Bone marrow (tissue), 2 donors: ENCODE data around the gene FBXO34.

ENCODE experiments used
- DNase-seq, 2 donors: peaks; one replicate each; lab custom pipeline; 2025; lab: John Stamatoyannopoulos, UW

The FBXO34 gene, protein sequence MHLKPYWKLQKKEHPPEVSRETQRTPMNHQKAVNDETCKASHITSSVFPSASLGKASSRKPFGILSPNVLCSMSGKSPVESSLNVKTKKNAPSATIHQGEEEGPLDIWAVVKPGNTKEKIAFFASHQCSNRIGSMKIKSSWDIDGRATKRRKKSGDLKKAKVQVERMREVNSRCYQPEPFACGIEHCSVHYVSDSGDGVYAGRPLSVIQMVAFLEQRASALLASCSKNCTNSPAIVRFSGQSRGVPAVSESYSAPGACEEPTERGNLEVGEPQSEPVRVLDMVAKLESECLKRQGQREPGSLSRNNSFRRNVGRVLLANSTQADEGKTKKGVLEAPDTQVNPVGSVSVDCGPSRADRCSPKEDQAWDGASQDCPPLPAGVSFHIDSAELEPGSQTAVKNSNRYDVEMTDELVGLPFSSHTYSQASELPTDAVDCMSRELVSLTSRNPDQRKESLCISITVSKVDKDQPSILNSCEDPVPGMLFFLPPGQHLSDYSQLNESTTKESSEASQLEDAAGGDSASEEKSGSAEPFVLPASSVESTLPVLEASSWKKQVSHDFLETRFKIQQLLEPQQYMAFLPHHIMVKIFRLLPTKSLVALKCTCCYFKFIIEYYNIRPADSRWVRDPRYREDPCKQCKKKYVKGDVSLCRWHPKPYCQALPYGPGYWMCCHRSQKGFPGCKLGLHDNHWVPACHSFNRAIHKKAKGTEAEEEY

GRCh38 chr14:55270832-55271571 lies at the start of gene FBXO34:
TSS of gene FBXO34 (plus strand) at chr14:55271421. CDS start at chr14:55350391, 78,970 bp downstream.
- DNase-seq = peak; percentile 94 to 96

- DNase-seq = no peak
Measured at GRCh38 chr14:55221968-55222367, 49.3 kb upstream of the FBXO34 start.

GRCh38 chr14:55223364-55223763 lies 47.9 kb upstream of the FBXO34 start:
- DNase-seq = no peak

GRCh38 chr14:55228261-55228660 lies 43.0 kb upstream of the FBXO34 start:
- DNase-seq = no peak

DNA sequence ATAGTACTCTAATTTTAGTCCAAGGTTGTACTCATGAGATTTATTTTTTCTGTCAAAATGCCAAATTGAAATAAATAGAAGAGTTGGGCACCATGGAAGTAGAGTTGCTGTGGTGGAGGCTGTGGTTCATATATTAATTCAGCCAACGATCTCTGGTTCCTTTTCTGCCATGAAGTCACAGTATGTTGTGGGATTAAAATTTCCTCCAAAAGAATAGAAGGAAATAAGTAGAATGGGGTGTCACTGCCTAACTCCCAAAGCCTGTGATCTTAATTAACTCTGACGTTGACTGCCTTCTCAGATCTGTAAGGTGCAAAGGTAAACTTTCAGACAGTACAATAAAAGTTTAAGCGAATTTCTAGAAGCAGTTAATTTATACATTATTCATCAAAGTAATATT lies 37.6 kb upstream of the FBXO34 start:
- no peak for DNase-seq

DNA sequence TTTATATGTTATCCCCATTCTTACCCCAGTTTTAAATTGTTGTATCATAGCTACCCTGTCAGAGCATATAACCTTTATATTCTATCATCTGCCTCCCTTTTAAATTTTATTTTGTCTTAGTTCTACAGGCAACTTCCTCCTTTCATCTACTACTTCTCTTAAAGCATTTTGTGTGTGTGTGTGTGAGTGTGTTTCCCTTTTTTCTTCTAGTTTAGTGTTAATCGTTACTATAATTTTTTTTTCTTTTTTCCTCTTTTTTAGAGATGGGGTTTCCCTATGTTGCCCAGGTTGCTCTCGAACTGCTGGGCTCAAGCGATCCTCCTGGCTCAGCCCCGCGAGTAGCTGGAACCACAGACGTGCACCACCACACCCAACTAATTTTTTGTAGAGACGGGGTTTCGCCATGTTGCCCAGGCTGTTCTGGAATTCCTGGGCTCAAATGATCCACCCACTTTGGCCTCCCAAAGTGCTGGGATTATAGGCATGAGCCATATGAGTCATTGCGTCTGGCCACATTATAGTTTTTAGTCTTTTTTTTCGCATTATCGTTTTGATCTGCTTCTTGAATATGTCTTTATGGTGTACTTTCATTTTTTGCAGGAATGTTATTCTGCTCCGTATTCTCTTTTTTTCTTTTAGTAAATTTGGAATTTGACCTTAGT lies 33.1 kb upstream of the FBXO34 start:
- DNase-seq = peak in 1 of 2 donors; percentile 75

- DNase-seq = no peak
Measured at GRCh38 chr14:55239320-55239719, 31.9 kb upstream of the FBXO34 start.

GRCh38 chr14:55240526-55241178 lies 30.6 kb upstream of the FBXO34 start:
- no peak for DNase-seq

DNA sequence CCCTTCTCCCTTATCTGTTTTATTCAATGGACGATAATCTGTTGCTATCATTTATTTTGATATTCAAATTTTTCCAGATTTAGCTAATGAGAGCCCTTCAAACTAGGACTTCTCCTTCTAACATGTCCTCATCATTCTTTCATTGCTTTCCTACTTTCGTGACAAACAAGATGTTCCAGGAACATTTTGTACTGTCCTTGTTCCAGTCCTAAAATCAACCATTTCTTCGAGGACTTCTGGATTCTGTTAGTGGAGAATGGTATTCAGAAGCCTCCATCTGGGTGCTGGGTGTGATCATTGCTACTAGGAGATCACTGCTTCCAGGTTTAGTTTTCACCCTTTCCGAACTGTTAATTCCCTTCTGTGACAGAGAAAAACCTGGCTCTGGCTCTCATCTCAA lies 29.5 kb upstream of the FBXO34 start:
- no peak for DNase-seq

GRCh38 chr14:55243386-55243785 lies 27.8 kb upstream of the FBXO34 start:
- no peak for DNase-seq

GRCh38 chr14:55243813-55244212 lies 27.4 kb upstream of the FBXO34 start:
- no peak for DNase-seq

GRCh38 chr14:55245657-55246268 lies 25.5 kb upstream of the FBXO34 start:
- peak in 1 of 2 donors; percentile 10 for DNase-seq

DNA sequence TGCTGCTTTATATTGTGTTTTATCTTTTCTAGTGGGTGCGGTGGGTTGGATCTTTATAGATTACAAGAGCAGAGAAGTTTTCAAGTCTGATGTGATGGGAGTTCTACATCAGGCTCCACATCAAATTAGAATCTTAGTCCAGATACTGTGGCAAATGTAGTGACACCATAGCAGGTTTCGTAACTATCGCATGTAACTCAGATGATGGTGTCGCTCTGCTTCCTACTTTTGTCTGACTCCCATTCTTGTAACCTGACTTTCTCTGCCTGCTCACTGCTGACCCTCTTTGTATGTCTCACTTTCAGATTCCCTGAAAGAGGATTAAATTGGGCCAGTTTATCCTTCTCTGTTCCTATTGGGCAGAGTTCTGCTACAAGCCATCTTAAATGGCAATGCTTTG lies 22.8 kb upstream of the FBXO34 start:
- DNase-seq = no peak

- no peak for DNase-seq
Measured at GRCh38 chr14:55249423-55249822, 21.8 kb upstream of the FBXO34 start.

DNA sequence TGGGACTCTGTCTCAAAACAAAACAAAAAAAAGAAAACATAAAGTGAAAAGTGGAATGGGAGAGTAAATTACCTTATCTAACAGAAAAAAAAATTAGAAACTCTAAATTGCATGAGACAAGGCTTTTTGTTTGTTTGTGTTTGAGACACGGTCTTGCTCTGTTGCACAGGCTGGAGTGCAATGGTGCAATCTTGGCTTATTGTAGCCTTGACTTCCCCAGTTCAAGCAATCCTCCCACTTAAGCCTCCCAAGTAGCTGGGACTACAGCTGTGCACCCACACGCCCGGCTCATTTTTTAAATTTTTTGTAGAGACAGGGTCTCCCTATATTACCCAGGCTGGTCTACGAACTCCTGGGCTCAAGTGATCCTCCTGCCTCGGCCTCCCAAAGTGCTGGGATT lies 17.9 kb upstream of the FBXO34 start:
- DNase-seq = no peak

- DNase-seq = no peak
Measured at GRCh38 chr14:55254581-55254980, 16.6 kb upstream of the FBXO34 start.

GRCh38 chr14:55255979-55256378 lies 15.2 kb upstream of the FBXO34 start:
- no peak for DNase-seq

- DNase-seq = no peak
Measured at GRCh38 chr14:55256586-55256985, 14.6 kb upstream of the FBXO34 start.

- peak in 1 of 2 donors; percentile 17 for DNase-seq
Measured at GRCh38 chr14:55265197-55265596, 6.0 kb upstream of the FBXO34 start.

DNA sequence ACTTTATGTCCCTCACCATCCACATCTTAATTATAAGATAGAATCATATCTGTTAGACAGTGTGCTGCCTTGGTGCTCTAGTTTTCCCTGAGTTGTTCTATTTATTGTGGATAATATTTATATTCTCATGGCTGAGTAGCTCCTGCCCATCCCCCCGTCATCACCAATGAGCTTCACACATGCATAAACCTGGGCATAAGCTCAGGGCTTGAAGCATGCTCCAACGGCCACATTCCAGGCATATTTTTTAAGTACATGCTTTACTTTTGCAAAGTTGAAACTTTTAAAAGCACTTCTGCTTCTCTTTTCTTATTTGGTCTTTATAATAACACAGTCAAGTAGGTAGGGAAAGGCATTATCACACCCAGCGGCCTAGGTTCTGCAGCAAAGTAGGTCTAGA lies 3.4 kb upstream of the FBXO34 start:
- DNase-seq = no peak
